Stimulated activated CD8-positive, alpha-beta memory T cell treated with anti-CD3 and anti-CD28 coated beads, Interleukin-7, amount 100 ng/mL, for 24 hours (primary cell): Measurements from ENCODE around the gene CCL17.
"Not testable (repeated sequence)": the region's sequence is repeated elsewhere in the genome, so short reads cannot be mapped to it uniquely, and the experiment has no call there.

ENCODE experiments used
- DNase-seq: peaks from one replicate; pipeline ENCODE4 v3.0.0-alpha.2; 2020; ENCODE audit warnings: low read depth

Gene CCL17

GRCh38 chr16:57396786-57397185 is 7.8 kb upstream of the CCL17 start:
- no peak for DNase-seq

- not testable (repeated sequence) for DNase-seq
Observed at GRCh38 chr16:57397493-57397892, 7.1 kb upstream of the CCL17 start.

- DNase-seq = no peak
Observed at GRCh38 chr16:57401943-57402640, 2.5 kb upstream of the CCL17 start.

- DNase-seq = no peak
Observed at GRCh38 chr16:57405097-57405496, 530 bp downstream of the CCL17 start.

- DNase-seq = no peak
Observed at GRCh38 chr16:57406881-57407280, 2.3 kb downstream of the CCL17 start.

DNA sequence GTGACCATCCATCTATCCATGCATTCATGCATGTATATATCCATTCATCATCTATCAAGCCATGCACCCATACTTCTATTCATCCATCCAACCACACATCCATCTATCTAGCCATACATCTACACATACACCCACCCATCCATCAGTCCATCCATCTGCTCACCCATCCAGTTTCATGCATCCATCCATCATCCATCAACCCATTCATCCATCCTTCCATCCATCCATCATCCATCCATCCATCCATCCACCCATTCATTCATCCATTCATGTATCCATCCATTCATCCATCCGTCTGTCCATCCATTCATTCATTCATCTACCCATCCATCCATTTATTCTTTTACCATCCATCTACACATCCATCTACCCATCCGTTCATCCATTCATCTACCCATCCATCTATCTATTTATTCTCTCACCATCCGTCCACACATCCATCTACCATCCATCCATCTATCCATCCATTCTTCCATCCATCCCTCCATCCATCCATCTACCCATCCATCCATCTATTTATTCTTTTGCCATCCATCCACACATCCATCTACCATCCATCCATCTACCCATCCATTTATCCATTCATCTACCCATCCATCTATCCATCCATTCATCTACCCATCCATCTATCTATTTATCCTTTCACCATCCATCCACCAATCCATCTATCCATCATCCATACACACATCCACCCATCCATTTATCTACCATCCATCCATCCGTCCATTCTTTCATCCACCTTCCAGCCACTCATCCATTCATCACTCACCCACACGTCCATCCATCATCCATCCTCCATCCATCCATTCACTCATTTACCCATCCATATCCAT is 3.2 kb downstream of the CCL17 start:
- no peak for DNase-seq

DNA sequence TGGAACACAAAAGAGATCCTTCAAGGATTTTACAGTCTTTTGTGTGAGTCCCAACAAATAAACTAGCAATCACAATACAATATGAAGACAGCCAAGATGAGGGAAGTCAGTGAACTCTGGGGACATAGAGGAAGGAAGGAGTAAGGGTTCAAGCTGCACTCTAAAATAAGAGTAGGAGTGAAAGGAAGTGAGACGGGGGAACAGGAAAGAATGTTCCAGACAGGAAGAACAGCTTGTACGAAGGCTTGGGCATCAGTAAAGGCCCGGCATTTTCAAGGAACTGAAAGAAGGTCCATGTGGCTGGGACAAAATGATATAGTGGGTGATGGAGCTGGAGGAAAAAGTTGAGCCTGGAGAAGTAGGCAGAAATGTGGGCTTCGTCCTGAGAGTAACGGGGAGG is 4.5 kb downstream of the CCL17 start:
- DNase-seq = no peak

- no peak for DNase-seq
Observed at GRCh38 chr16:57409870-57410587, 5.5 kb downstream of the CCL17 start.

- no peak for DNase-seq
Observed at GRCh38 chr16:57411362-57411976, 6.9 kb downstream of the CCL17 start.

GRCh38 chr16:57412584-57412983 is 8.0 kb downstream of the CCL17 start:
- no peak for DNase-seq

DNA sequence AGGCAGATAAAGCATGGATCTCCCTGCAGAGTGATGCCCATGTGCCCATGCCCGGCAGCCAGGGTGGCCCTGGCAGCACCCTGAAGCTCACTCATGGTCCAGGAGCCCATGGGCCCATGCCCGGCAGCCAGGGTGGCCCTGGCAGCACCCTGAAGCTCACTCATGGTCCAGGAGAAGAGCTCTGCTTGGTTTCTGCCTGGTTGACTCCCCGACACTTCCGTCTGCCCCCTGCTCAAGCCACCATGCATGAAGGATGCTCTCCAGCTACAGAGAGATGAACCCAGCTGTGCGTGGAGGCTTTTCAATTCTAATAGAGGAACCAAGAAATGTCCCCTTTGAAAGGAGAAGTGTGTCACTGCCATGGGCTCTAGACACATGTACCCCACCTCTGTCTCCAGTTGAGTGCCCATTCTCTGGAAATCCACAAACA is 8.7 kb downstream of the CCL17 start:
- no peak for DNase-seq

- DNase-seq = no peak
Observed at GRCh38 chr16:57413733-57414132, 9.2 kb downstream of the CCL17 start.

DNA sequence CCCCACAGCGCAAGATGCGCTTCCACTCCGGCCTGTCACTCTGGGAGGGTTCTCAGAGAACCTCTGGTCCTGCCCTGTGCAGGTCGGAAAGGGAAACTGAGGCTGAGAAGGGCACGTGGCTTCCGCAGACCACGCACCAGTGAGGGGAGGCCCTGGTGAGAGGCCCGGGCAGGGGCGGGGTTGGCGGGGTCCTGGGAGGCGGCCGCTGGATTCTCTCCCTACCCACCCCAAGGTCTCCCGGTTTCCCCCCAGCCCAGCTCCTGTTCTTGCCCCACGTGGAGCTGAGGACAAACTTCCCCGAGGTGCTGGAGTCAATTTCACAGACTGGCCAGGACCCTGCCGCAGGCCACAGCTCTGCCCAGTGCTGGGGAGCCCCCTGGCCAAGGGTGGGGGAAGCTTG is 11.5 kb downstream of the CCL17 start:
- DNase-seq = no peak

DNA sequence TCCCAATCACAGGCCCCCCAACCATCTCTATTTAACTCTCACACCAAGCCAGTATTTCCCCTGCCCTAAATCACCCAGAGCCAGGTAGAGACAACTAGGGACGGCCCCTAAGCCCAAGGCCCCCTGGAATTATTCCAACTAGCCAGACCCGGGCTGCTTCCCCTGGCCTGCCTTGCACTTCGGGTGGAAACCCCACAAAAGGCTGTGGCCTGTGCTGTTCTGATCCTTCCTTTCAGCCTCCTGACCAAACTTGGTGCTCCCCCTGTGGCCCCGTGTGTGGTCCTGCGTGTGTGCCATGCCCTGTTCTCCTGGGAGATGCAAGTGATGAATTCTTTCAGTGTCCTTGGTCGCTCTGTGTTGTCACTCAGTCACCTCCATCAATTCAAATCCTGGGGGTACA is 14.9 kb downstream of the CCL17 start:
- DNase-seq = no peak

- no peak for DNase-seq
Observed at GRCh38 chr16:57422026-57422944, 17.7 kb downstream of the CCL17 start.

DNA sequence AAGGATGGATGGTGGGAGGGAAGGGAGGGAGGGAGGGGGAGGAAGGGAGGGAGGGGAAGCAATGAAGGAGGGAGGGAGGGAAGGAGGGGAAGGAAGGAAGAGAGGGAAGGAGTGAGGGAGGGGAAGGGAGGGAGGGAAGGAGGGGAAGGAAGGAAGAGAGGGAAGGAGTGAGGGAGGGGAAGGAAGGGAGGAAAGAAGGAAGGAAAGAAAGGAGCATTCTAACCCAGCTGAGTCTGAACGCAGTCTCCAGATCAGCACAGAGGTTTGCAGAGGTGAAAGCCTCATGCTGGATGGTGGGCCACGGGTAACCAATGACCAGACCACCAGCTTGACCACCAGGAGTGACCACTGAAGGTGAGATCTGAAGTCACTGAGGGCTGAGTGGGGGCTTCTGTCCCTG is 18.6 kb downstream of the CCL17 start:
- DNase-seq = no peak

GRCh38 chr16:57424583-57424982 is 20.0 kb downstream of the CCL17 start:
- no peak for DNase-seq

DNA sequence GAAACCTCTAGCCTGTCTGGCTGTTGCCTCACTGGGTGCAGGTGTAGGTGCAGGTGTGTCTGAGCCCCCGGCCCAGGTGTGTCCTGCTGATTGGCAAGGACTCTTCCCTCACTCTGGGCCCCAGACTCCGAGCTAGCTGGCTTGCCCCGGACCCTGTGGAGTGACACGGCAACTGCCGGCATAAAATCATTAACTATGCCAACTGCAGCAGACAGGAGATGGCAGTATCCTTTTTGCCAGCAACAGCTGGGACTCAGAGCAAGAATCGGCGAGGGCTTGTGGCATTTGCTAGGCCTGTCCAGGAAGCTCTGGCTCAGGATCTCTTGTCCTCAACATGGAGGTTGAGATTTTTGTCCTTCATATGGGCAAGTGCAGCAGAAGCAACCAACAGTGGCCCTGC is 21.8 kb downstream of the CCL17 start:
- DNase-seq = no peak

GRCh38 chr16:57427307-57427706 is 22.7 kb downstream of the CCL17 start:
- DNase-seq = no peak

- no peak for DNase-seq
Observed at GRCh38 chr16:57427824-57428223, 23.3 kb downstream of the CCL17 start.

DNA sequence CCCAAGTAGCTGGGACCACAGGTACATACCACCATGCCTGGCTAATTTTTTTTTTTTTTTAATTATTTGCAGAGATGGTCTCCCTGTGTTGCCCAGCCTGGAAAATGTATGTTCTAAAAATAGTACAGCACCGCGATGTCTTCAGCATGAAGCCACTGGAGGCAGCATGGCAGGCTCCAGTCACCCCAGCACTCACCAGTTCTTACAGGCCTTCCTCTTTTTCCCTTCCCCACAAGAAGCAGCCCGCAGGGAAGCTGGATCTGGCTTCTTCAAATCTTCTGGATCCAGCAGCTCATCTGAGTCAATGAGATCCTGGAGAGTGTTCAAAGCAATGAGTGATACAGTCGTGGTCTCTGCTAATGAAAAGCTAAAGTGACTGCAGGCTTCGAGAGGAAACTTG is 26.4 kb downstream of the CCL17 start:
- DNase-seq = no peak
